Skeletal muscle satellite cell (primary cell): ENCODE results near the gene PIWIL1. TPM values are rescaled to one million over a fixed set of nuclear protein-coding genes. Genes with fewer than 3 reads are reported as not detected.

Experiments used
- H3K27me3 ChIP-seq: 2 replicates; pipeline ENCODE4 v1.7.0; 2013; ENCODE audit warnings: low read length; ENCODE audit not compliant: control insufficient read depth, insufficient read depth
- H3K36me3 ChIP-seq: 2 replicates; pipeline ENCODE4 v1.7.0; 2013; ENCODE audit warnings: mild to moderate bottlenecking, control low read depth, low read length; ENCODE audit not compliant: insufficient read depth
- H3K4me1 ChIP-seq: 2 replicates; pipeline ENCODE4 v1.7.0; 2013; ENCODE audit warnings: low read length; ENCODE audit not compliant: control insufficient read depth, insufficient read depth
- H3K4me2 ChIP-seq: 2 replicates; pipeline ENCODE4 v1.7.0; 2013; ENCODE audit warnings: mild to moderate bottlenecking, low read length
- H3K4me3 ChIP-seq: 2 replicates; pipeline ENCODE4 v1.7.0; 2013; ENCODE audit warnings: low read length
- H3K9ac ChIP-seq: 2 replicates; pipeline ENCODE4 v1.7.0; 2013; ENCODE audit warnings: mild to moderate bottlenecking, low read depth, low read length, moderate library complexity
- H3K9me3 ChIP-seq: replicated peaks from 2 replicates; pipeline ENCODE4 v1.7.0; 2013; ENCODE audit warnings: mild to moderate bottlenecking, control low read depth, low read length
- total RNA-seq: library from RNA; depleted of rRNA; stranded (reverse); fragments of >200 nt; gene quantifications from 2 replicates; pipeline ENCODE4 v1.2.3, GENCODE V29; 2012; rRNA removed

PIWIL1 gene
- total RNA-seq: not detected in 2 replicates

DNA sequence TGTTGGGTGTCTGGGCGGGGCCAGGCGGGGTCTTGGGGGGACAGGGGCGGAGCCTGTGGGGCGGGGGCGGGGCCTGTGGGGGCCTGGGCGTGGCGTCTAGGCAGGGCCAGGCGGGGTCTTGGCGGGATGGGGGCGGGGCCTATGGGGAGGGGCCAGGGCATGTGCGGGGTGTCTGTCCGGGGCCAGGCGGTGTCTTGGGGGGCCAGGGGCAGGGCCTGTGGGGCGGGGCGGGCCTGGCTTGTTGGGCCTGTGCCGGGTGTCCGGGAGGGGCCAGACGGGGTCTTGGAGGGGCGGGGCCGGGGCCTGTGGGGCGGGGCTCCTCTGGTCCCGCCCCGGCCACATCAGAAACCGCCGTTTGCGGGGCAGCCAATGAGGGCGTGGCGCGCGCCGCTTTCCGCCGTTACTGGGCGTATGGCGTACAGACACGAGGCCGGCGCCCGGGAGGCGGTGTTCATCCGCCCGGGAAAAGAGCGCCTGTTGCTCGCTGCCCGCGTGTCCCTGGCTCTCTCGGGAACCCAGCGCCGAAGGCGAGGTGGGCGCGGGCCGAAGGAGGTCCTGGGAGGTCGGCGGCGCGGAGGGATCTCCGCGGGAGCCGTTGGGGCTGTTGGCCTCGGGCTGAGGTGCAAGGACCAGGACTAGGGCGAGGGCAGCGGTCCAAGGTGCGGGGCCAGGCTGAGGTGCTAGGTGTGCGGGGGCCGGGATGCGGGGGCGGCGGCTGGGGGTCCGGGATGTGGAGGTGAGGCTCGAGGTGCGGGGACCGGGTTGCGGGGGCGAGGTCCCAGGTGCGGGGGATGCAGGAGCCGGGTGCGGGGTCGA is at the start of gene PIWIL1:
PIWIL1 (plus strand) TSS at position 400 of the 816 bp plus-strand sequence. CDS start 4,705 bp downstream, outside the sequence.
- H3K4me2 ChIP-seq: no peak within 1 kb of the TSS
- H3K4me1 ChIP-seq: no peaks in the 10 kb centered on the region
- no peak within 1 kb of the TSS for H3K9ac ChIP-seq
- H3K36me3 ChIP-seq: no peaks in the 10 kb centered on the region
- H3K4me3 ChIP-seq: no peak within 1 kb of the TSS
- peaks cover 7% of the 10 kb centered on the region for H3K9me3 ChIP-seq
- H3K27me3 ChIP-seq: no peaks in the 10 kb centered on the region

DNA sequence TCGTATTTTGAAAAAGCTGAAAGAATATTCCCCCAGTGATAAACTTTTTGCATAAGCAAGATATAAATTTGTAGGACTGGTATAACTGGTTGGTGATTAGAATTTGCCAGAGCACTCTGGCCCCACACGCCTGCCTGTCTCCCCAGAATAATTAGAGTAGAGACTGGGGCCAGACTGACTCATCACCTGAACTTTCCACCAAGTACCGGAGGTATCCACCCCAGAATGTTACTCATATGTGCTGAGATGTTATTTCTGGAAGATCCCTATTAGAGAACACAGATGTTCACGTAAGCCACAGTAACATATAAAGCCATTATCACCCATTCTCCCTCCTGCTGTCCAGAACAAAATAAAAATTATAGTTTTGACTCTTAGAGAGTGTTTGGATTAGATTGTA is 49.5 kb upstream of the PIWIL1 start:
- Histone ChIP-seq H3K9ac (no peak overlapping the region), H3K27me3 (no peaks in the 10 kb centered on the region), H3K36me3 (no peaks in the 10 kb centered on the region), H3K4me1 (no peaks in the 10 kb centered on the region), H3K4me3 (no peak overlapping the region), H3K9me3 (peaks cover 15% of the 10 kb centered on the region), H3K4me2 (no peak overlapping the region)

DNA sequence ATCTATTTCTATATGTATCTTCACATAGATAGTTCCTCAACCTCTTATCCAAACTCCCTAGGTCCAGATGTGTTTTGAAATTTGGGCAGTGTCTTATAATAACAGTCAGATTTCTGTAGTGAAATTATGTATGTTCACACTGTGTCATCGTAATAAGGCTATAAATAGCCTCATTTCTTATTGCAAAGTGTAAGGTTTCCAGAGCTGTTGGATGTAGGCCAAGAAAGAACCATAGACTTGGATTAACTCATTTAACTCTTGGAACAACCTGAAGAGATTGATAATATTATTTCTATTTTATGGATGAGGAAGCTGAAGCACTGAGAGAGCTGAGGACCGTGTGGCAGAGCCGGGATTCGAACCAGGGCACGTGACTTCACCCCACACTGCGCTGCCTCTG is 49.0 kb upstream of the PIWIL1 start:
- H3K9me3 ChIP-seq: peaks cover 17% of the 10 kb centered on the region
- H3K9ac ChIP-seq: no peak overlapping the region
- H3K4me3 ChIP-seq: no peak overlapping the region
- H3K4me1 ChIP-seq: no peaks in the 10 kb centered on the region
- no peaks in the 10 kb centered on the region for H3K27me3 ChIP-seq
- H3K36me3 ChIP-seq: no peaks in the 10 kb centered on the region
- H3K4me2 ChIP-seq: no peak overlapping the region

DNA sequence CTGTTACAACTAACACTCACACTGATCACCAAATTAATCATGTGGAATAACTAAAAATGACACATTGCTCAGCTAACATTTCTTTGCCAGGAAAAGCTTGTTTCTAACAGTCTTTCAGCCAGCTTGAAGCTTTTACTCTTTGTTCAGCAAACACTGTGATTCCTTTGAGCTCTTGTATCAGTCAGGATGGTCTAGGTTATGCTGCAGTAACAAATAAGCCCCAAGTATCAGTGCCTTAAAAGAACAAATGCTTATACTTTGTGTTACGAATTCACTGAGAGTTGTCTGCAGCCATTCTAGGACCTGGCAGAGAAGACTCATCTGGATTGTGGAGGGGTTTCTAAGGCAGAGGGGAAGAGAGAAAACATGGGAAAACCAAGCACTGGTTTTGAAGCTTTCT is 47.6 kb upstream of the PIWIL1 start:
- Histone ChIP-seq H3K4me2 (no peak overlapping the region), H3K36me3 (no peaks in the 10 kb centered on the region), H3K9me3 (peaks cover 17% of the 10 kb centered on the region), H3K27me3 (no peaks in the 10 kb centered on the region), H3K4me1 (no peaks in the 10 kb centered on the region), H3K9ac (no peak overlapping the region), H3K4me3 (no peak overlapping the region)

DNA sequence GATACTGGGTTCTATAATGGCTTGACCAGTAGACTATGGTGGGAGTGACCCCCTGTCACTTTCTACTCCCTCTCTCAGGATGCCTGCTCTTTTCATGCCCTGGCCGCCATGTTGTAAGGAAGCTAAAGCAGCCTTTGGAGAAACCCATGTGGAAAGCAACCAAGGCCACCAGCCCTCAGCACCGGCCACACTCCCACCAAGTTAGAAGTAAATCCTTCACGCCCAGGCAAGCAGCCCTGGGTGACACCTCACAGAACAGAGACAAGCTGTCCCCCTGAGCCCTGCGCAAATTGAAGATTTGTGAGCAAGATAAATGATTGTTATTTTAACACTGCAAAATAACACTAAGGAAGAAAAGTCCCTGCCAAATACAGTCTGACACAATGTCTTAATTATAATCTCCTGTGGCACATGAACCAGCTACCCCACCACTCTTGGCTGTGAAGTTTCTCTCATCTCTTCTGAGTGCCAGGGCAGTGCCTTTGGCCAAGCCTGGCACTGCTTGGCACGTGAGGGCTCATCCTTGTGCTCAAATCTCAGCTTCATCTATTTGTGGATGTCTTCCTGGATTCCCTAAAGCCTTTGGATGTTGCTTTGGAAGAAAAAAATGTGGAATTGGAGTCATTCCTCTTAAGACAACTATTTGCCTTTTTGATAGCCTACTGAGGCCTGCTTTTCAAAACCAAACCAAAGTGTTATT is 39.2 kb upstream of the PIWIL1 start:
- Histone ChIP-seq H3K4me1 (no peaks in the 10 kb centered on the region), H3K9ac (no peak overlapping the region), H3K9me3 (peaks cover 12% of the 10 kb centered on the region)

DNA sequence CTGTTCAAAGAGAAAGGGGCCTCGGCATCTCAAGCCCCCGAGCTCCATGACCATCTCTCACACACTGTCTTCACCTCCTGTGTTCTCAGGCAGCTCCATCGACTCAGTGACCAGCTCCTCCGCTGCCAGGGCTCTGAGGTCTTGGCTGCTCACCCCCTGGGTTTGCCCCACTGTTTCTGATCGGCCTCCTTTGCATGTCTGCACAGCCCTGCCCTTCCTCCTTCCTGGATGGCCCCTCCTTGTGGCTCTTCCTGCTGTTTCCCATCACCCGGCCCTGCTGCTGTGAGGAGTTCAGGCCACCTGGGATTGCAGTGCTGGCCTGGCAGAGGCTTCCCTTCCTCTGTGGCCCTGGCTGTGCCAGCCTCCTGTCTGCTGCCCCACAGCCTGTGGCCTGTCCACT is 38.1 kb upstream of the PIWIL1 start:
- Histone ChIP-seq H3K36me3 (no peaks in the 10 kb centered on the region), H3K27me3 (no peaks in the 10 kb centered on the region), H3K9ac (no peak overlapping the region), H3K4me2 (no peak overlapping the region), H3K4me1 (no peaks in the 10 kb centered on the region), H3K4me3 (no peak overlapping the region), H3K9me3 (peaks cover 12% of the 10 kb centered on the region)

More for the DNA sequence above, 39.2 kb upstream of the PIWIL1 start:
- no peaks in the 10 kb centered on the region for H3K27me3 ChIP-seq
- no peak overlapping the region for H3K4me2 ChIP-seq
- no peak overlapping the region for H3K4me3 ChIP-seq
- no peaks in the 10 kb centered on the region for H3K36me3 ChIP-seq

DNA sequence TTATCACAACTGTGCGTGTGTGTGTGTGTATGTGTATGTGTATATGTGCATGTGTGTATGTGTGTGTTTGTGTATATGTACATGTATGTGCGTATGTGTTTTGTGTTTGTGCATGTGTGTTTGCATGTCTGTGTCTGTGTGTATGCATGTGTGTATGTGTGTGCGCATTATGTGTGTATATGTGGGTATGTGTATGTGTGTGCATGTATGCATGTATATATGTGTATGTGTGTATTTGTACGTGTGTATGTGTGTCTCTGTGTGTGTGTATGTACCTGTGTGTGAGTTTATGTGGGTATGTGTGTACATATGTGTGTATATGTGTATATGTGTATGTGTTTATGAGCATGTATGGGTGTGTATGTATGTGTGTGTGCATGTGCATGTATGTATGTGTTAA is 37.6 kb upstream of the PIWIL1 start:
- Histone ChIP-seq H3K4me1 (no peaks in the 10 kb centered on the region), H3K36me3 (no peaks in the 10 kb centered on the region), H3K9ac (no peak overlapping the region), H3K27me3 (no peaks in the 10 kb centered on the region), H3K4me2 (no peak overlapping the region), H3K9me3 (peaks cover 12% of the 10 kb centered on the region), H3K4me3 (no peak overlapping the region)

DNA sequence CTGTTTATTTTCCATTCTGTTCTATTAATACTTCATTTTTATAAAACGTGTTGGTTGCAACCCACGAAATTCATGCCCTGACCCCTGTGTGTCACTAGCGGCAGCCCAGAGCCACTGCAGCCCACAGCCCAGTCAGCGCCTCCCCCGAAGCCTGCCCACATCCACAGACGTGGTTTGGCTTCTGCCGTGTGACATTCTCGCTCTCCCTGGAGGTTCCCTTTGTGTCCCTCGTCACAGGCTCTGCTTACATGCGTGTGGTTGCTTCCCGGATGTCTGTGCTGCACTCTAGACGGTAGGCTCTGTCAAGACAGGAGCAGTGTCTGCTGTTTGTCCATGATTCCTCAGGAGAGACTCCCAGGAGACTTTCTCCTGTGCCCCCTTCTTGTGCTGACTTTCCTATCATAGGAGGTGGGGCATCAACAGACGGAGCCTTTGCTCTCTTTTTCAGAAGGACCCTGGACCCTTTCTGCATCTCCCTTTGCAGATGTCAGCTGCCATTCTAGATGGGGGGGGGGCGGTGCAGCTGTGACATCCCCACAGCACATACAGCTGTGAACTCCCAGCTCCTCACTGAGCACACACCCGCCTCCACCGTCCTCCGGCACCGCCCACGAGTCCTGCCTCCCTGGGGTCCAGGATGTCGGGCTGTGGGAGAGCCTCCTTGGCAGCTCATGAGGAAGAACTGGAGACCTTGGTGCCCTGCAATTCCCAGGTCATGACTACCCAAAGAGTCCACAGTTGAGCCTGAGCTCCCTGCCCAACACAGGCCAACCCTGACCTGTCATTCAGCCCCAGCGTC is 36.8 kb upstream of the PIWIL1 start:
- H3K27me3 ChIP-seq: no peaks in the 10 kb centered on the region
- H3K9ac ChIP-seq: no peak overlapping the region
- H3K36me3 ChIP-seq: no peaks in the 10 kb centered on the region
- no peak overlapping the region for H3K4me2 ChIP-seq
- H3K4me3 ChIP-seq: no peak overlapping the region
- peaks cover 12% of the 10 kb centered on the region for H3K9me3 ChIP-seq
- H3K4me1 ChIP-seq: no peaks in the 10 kb centered on the region

DNA sequence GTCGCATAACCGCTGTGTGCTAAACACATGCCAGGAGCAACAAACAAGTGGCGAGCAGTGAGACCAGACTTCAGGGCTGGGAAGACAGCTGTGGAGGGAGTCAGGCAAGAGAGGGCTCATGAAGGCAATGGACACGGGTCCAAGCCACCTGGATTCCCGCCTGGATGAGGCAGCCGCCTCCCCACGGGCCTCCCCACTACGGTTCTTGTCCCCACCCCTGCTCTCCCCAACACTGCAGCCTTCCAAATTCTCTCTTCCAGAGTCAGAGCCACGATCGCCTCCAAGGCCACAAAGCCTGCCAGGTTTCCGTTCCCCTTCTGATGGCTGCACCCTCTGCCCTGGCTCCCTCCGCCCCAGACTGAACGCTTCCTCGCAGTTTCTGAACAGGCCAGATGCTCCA is 36.1 kb upstream of the PIWIL1 start:
- Histone ChIP-seq H3K4me3 (no peak overlapping the region), H3K27me3 (no peaks in the 10 kb centered on the region), H3K4me2 (no peak overlapping the region), H3K9ac (no peak overlapping the region), H3K36me3 (no peaks in the 10 kb centered on the region), H3K4me1 (no peaks in the 10 kb centered on the region), H3K9me3 (peaks cover 12% of the 10 kb centered on the region)

DNA sequence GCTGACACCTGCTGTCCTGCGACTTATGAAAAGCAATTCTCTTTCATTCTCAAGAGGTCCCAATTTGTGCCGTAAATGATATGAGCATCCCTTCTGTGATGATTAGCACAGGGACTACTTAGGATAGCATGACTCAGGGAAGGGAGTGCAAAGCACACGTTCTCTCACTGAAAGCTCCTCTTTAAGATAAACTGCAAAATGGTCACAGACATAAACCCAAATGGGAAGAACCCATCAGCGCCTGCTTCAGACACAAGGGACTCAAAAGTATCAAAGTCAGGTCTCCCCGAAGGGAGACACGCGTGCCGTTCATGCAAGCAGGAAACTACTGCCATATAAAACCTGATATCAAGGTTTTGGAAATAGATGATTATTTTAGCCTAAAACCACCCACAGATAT is 33.9 kb upstream of the PIWIL1 start:
- H3K4me2 ChIP-seq: no peak overlapping the region
- H3K4me3 ChIP-seq: no peak overlapping the region
- H3K4me1 ChIP-seq: no peaks in the 10 kb centered on the region
- peaks cover 12% of the 10 kb centered on the region for H3K9me3 ChIP-seq
- H3K9ac ChIP-seq: no peak overlapping the region
- H3K36me3 ChIP-seq: no peaks in the 10 kb centered on the region
- H3K27me3 ChIP-seq: no peaks in the 10 kb centered on the region

DNA sequence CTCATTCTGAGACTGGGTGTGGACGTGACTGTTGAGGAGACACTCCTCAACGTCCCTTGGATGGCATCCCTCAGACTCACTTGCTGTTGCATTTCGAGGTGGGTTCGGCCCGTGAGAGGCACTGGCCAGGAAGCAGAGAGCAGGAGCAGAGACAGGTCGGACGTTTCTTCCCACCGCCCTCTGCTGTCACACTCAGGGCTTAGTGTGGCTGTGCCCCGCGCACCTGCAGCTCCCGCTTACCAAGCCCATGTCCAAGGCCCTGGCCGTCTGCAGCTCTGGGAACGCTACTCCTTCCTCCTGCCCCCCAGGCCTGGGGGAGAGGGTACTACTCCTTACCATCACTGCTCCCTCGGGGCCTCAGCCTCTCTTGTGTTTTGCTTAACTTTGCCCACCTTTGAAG is 29.8 kb upstream of the PIWIL1 start:
- Histone ChIP-seq H3K9me3 (peaks cover 6% of the 10 kb centered on the region), H3K4me2 (no peak overlapping the region), H3K9ac (no peak overlapping the region), H3K4me1 (no peaks in the 10 kb centered on the region), H3K4me3 (no peak overlapping the region), H3K27me3 (no peaks in the 10 kb centered on the region), H3K36me3 (no peaks in the 10 kb centered on the region)
